A549 (cell line): ENCODE results near the gene LUZP2. TPM values are rescaled to one million over a fixed set of nuclear protein-coding genes. Genes with fewer than 3 reads are reported as not detected.

Experiments
- ATAC-seq, 2 experiments: fragments of 200-7000 bp in 1 of 2; fragments of >200 bp in 1 of 2; cut with Nextera tagmentation in 1 of 2; cut with Tn5 transposase in 1 of 2; 3 replicates each; pipeline versions ENCODE4 v1.8.0 to v1.9.1; 2018 to 2020; ENCODE audit warnings: mild to moderate bottlenecking in 1 of 2, moderate library complexity in 1 of 2
- CTCF ChIA-PET: fragments of 300-600 bp; sonication (Branson Sonifier 250); formaldehyde crosslinking; extraction: SDS; loops from one replicate; lab custom pipeline; 2021; ENCODE audit warnings: antibody characterized with exemption, inconsistent platforms; lab: Yijun Ruan, JAX
- POLR2A ChIA-PET: fragments of 350-600 bp; formaldehyde crosslinking; extraction: SDS; loops from one replicate; lab custom pipeline; 2021; ENCODE audit warnings: antibody characterized with exemption, inconsistent platforms; lab: Yijun Ruan, JAX
- DNase-seq, 2 experiments: peaks; one replicate each; pipeline versions ENCODE4 v3.0.0 to v3.0.0-alpha.2; 2011 to 2016; ENCODE audit warnings: low read depth in 1 of 2, low spot score in 1 of 2
- FAIRE-seq: peaks from 2 replicates; lab custom pipeline; 2011; peaks lifted over from hg19 to GRCh38; lab: Jason Lieb, UNC
- H3K27ac ChIP-seq, 2 experiments: fragments of >200 bp; sonication (Bioruptor Twin); formaldehyde crosslinking; 3 replicates each; pipeline ENCODE4 v1.5.1; 2016 to 2017
- H3K4me1 ChIP-seq: fragments of >200 bp; sonication (Bioruptor Twin); formaldehyde crosslinking; 3 replicates; pipeline ENCODE4 v1.6.1; 2016
- H3K4me2 ChIP-seq: fragments of >200 bp; sonication (Bioruptor Twin); formaldehyde crosslinking; 3 replicates; pipeline ENCODE4 v1.6.1; 2016
- H3K4me3 ChIP-seq: fragments of >200 bp; sonication (Bioruptor Twin); formaldehyde crosslinking; 3 replicates; pipeline ENCODE4 v1.5.1; 2016
- H3K9me3 ChIP-seq: fragments of >200 bp; sonication (Bioruptor Twin); formaldehyde crosslinking; 3 replicates; pipeline ENCODE4 v1.6.1; 2016
- ATOH8 ChIP-seq: fragments of 250-450 bp; sonication (Bioruptor Pico); IDR thresholded peaks from 2 replicates; pipeline ENCODE4 v1.5.0; 2020; ENCODE audit warnings: low read depth, mild to moderate bottlenecking, moderate library complexity
- CBX8 ChIP-seq: fragments of 200-600 bp; sonication (generic); IDR thresholded peaks from 2 replicates; pipeline ENCODE4 v1.6.1; 2016
- CHD4 ChIP-seq: fragments of 200-600 bp; sonication (generic); IDR thresholded peaks from 2 replicates; pipeline ENCODE4 v1.6.1; 2016; ENCODE audit warnings: antibody characterized with exemption, mild to moderate bottlenecking, borderline replicate concordance
- ESRRA ChIP-seq: fragments of 150-350 bp; IDR thresholded peaks from 2 replicates; pipeline ENCODE4 v1.6.1; 2014; ENCODE audit warnings: mild to moderate bottlenecking, low read length, borderline replicate concordance
- FOSL2 ChIP-seq, 2 experiments: fragments of 450-650 bp in 1 of 2; fragments of >200 bp in 1 of 2; sonication (Bioruptor Twin) in 1 of 2; formaldehyde crosslinking; IDR thresholded peaks; 2 replicates each; pipeline versions ENCODE4 v1.5.0 to v1.6.1; 2016 to 2020; ENCODE audit warnings: mild to moderate bottlenecking in 1 of 2, moderate library complexity in 1 of 2
- FOXS1 ChIP-seq: fragments of 250-450 bp; sonication (Bioruptor Pico); IDR thresholded peaks from 2 replicates; pipeline ENCODE4 v1.5.0; 2020; ENCODE audit warnings: mild to moderate bottlenecking, moderate library complexity
- HDAC2 ChIP-seq: fragments of 200-600 bp; sonication (generic); IDR thresholded peaks from 2 replicates; pipeline ENCODE4 v1.6.1; 2016
- HEYL ChIP-seq: fragments of 250-450 bp; sonication (Bioruptor Pico); IDR thresholded peaks from 2 replicates; pipeline ENCODE4 v1.8.0; 2021; ENCODE audit warnings: mild to moderate bottlenecking, moderate library complexity
- HOXA7 ChIP-seq: fragments of 250-450 bp; sonication (Bioruptor Pico); IDR thresholded peaks from 2 replicates; pipeline ENCODE4 v1.5.0; 2020; ENCODE audit warnings: mild to moderate bottlenecking, moderate library complexity
- HOXB13 ChIP-seq: fragments of 250-450 bp; sonication (Bioruptor Pico); IDR thresholded peaks from 2 replicates; pipeline ENCODE4 v1.5.0; 2020; ENCODE audit warnings: low read depth, mild to moderate bottlenecking, moderate library complexity
- HOXB5 ChIP-seq: fragments of 250-450 bp; sonication (Bioruptor Pico); IDR thresholded peaks from 2 replicates; pipeline ENCODE4 v1.5.0; 2020; ENCODE audit warnings: mild to moderate bottlenecking, moderate library complexity
- JUNB ChIP-seq: fragments of >200 bp; sonication (Bioruptor Twin); formaldehyde crosslinking; IDR thresholded peaks from 2 replicates; pipeline ENCODE4 v1.6.1; 2016
- KDM5A ChIP-seq: fragments of 200-600 bp; sonication (generic); IDR thresholded peaks from 2 replicates; pipeline ENCODE4 v1.6.1; 2016; ENCODE audit warnings: antibody characterized with exemption, mild to moderate bottlenecking
- MAFK ChIP-seq: fragments of 450-650 bp; IDR thresholded peaks from 2 replicates; pipeline ENCODE4 v1.6.1; 2014; ENCODE audit not compliant: partially characterized antibody
- NFE2L2 ChIP-seq: fragments of 150-350 bp; conservative IDR thresholded peaks from 2 replicates; pipeline ENCODE4 v1.6.1; 2014; ENCODE audit warnings: low read length
- PBX3 ChIP-seq: IDR thresholded peaks from 2 replicates; pipeline ENCODE4 v1.6.1; 2012
- POLR2A ChIP-seq: IDR thresholded peaks from 2 replicates; pipeline ENCODE4 v1.6.1; 2012; ENCODE audit warnings: mild to moderate bottlenecking, low read length
- REST ChIP-seq: fragments of 200-600 bp; sonication (generic); IDR thresholded peaks from 2 replicates; pipeline ENCODE4 v1.6.1; 2016; ENCODE audit warnings: antibody characterized with exemption, mild to moderate bottlenecking, moderate library complexity
- SMC3 ChIP-seq: fragments of >200 bp; sonication (Bioruptor Twin); formaldehyde crosslinking; IDR thresholded peaks from 3 replicates; pipeline ENCODE4 v1.6.1; 2018; ENCODE audit warnings: inconsistent platforms
- SREBF2 ChIP-seq: fragments of 450-650 bp; IDR thresholded peaks from 2 replicates; pipeline ENCODE4 v1.6.1; 2014; ENCODE audit warnings: mild to moderate bottlenecking, moderate library complexity
- USF2 ChIP-seq: fragments of 450-650 bp; IDR thresholded peaks from 2 replicates; pipeline ENCODE4 v1.6.1; 2014; ENCODE audit warnings: antibody characterized with exemption
- ZFP36 ChIP-seq: fragments of 450-650 bp; IDR thresholded peaks from 2 replicates; pipeline ENCODE4 v1.6.1; 2014; ENCODE audit warnings: borderline replicate concordance; ENCODE audit not compliant: partially characterized antibody
- ZSCAN20 ChIP-seq: fragments of 250-450 bp; sonication (Bioruptor Pico); IDR thresholded peaks from 2 replicates; pipeline ENCODE4 v1.8.0; 2022; ENCODE audit warnings: mild to moderate bottlenecking, moderate library complexity
- WGBS: methylation state at CpG from one replicate; pipeline ENCODE4 v1.1.6; 2017; ENCODE audit errors: missing lambda C conversion rate; 5-methylcytosine and 5-hydroxymethylcytosine counted together
- polyA plus RNA-seq, 4 experiments: library from polyadenylated mRNA; depleted of rRNA in 3 of 4; stranded (reverse); fragments of >200 nt; fragmentation: RNase III in 1 of 4; extraction: RNeasy Plus Mini Kit Qiagen cat#74134 plus additional on column Dnase treatment in 1 of 4; gene quantifications; 2 replicates in 3 of 4; 3 replicates in 1 of 4; pipeline ENCODE4 v1.2.3, GENCODE V29; 2011 to 2017

The LUZP2 gene
- polyA plus RNA-seq, 2 of the 4 experiments (the other 2 are of a cell fraction) = not detected

GRCh38 chr11:24661331-24661730, 164.5 kb downstream of the LUZP2 start:
- no peak overlapping the region for H3K27ac ChIP-seq
- no peak for ATAC-seq
- H3K4me1 ChIP-seq = no peaks in the 10 kb centered on the region
- no peak overlapping the region for H3K4me2 ChIP-seq
- FAIRE-seq = no peak
- H3K4me3 ChIP-seq = no peak overlapping the region
- no peaks in the 10 kb centered on the region for H3K9me3 ChIP-seq
- no peak for DNase-seq
- 0% methylated on average over 1 of the region's 1 CpG for whole genome bisulfite sequencing
- ChIA-PET CTCF (no interaction called here), POLR2A (no interaction called here)
- TF ChIP-seq HOXB13 (no peak), USF2 (no peak), CHD4 (no peak), NFE2L2 (no peak), SMC3 (no peak), POLR2A (no peak), SREBF2 (no peak), HEYL (CRISPR knock-in tag) (no peak), ZSCAN20 (CRISPR knock-in tag) (no peak), REST (no peak), HOXB5 (CRISPR knock-in tag) (no peak), JUNB (no peak), FOSL2 (IDR thresholded peaks at IDR 0.05) (no peak), FOSL2 (CRISPR knock-in tag; IDR thresholded peaks at IDR 0.05) (no peak), HOXA7 (CRISPR knock-in tag) (no peak), ESRRA (no peak), CBX8 (no peak), FOXS1 (CRISPR knock-in tag) (no peak), ATOH8 (CRISPR knock-in tag) (no peak)

GRCh38 chr11:24664399-24664798, 167.5 kb downstream of the LUZP2 start:
- DNase-seq = no peak
- 17% methylated on average over 1 of the region's 1 CpG for WGBS
- Histone ChIP-seq H3K9me3 (no peaks in the 10 kb centered on the region), H3K27ac (no peak overlapping the region), H3K4me1 (no peaks in the 10 kb centered on the region), H3K4me3 (no peak overlapping the region), H3K4me2 (no peak overlapping the region)
- CTCF ChIA-PET = no interaction called here
- no peak for TF ChIP-seq PBX3
- no peak for TF ChIP-seq HDAC2
- no peak for TF ChIP-seq MAFK
- no peak for TF ChIP-seq ZFP36
- no peak for TF ChIP-seq USF2
- no peak for TF ChIP-seq KDM5A
- ATAC-seq = no peak
- POLR2A ChIA-PET = no interaction called here
- FAIRE-seq = no peak
